ENCODE measurements around the gene MYBPC1. TPM values are rescaled to one million over a fixed set of nuclear protein-coding genes. Genes with fewer than 3 reads are reported as not detected.
"Not testable (repeated sequence)": the region's sequence is repeated elsewhere in the genome, so short reads cannot be mapped to it uniquely, and the experiment has no call there.

MYBPC1 gene
- total and polyA plus RNA-seq, 2 experiments from 2014 or later = 0.18 TPM; not detected in 1

DNA sequence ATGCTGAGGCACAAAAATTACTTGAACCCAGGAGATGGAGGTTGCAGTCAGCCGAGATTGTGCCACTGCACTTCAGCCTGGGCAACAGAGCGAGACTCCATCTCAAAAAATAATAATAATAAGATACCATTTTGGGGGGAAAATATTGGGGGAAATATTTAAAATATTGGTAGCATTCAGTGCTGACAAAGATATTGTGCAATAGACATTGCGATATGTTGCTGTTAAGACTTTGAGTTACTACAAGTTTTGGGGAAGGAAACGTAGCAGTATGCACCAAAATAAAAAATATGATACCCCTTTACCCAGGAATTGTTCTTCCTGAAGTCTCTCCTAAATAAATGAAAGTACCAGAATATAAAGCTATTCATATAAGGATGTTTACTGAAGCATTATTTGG is 37.7 kb upstream of the MYBPC1 start (continued):
- TF ChIP-seq, protein P1, sequence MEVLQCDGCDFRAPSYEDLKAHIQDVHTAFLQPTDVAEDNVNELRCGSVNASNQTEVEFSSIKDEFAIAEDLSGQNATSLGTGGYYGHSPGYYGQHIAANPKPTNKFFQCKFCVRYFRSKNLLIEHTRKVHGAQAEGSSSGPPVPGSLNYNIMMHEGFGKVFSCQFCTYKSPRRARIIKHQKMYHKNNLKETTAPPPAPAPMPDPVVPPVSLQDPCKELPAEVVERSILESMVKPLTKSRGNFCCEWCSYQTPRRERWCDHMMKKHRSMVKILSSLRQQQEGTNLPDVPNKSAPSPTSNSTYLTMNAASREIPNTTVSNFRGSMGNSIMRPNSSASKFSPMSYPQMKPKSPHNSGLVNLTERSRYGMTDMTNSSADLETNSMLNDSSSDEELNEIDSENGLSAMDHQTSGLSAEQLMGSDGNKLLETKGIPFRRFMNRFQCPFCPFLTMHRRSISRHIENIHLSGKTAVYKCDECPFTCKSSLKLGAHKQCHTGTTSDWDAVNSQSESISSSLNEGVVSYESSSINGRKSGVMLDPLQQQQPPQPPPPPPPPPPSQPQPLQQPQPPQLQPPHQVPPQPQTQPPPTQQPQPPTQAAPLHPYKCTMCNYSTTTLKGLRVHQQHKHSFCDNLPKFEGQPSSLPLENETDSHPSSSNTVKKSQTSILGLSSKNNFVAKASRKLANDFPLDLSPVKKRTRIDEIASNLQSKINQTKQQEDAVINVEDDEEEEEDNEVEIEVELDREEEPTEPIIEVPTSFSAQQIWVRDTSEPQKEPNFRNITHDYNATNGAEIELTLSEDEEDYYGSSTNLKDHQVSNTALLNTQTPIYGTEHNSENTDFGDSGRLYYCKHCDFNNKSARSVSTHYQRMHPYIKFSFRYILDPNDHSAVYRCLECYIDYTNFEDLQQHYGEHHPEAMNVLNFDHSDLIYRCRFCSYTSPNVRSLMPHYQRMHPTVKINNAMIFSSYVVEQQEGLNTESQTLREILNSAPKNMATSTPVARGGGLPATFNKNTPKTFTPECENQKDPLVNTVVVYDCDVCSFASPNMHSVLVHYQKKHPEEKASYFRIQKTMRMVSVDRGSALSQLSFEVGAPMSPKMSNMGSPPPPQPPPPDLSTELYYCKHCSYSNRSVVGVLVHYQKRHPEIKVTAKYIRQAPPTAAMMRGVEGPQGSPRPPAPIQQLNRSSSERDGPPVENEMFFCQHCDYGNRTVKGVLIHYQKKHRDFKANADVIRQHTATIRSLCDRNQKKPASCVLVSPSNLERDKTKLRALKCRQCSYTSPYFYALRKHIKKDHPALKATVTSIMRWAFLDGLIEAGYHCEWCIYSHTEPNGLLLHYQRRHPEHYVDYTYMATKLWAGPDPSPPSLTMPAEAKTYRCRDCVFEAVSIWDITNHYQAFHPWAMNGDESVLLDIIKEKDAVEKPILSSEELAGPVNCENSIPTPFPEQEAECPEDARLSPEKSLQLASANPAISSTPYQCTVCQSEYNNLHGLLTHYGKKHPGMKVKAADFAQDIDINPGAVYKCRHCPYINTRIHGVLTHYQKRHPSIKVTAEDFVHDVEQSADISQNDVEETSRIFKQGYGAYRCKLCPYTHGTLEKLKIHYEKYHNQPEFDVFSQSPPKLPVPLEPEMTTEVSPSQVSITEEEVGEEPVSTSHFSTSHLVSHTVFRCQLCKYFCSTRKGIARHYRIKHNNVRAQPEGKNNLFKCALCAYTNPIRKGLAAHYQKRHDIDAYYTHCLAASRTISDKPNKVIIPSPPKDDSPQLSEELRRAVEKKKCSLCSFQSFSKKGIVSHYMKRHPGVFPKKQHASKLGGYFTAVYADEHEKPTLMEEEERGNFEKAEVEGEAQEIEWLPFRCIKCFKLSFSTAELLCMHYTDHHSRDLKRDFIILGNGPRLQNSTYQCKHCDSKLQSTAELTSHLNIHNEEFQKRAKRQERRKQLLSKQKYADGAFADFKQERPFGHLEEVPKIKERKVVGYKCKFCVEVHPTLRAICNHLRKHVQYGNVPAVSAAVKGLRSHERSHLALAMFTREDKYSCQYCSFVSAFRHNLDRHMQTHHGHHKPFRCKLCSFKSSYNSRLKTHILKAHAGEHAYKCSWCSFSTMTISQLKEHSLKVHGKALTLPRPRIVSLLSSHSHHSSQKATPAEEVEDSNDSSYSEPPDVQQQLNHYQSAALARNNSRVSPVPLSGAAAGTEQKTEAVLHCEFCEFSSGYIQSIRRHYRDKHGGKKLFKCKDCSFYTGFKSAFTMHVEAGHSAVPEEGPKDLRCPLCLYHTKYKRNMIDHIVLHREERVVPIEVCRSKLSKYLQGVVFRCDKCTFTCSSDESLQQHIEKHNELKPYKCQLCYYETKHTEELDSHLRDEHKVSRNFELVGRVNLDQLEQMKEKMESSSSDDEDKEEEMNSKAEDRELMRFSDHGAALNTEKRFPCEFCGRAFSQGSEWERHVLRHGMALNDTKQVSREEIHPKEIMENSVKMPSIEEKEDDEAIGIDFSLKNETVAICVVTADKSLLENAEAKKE (CRISPR knock-in tag; IDR thresholded peaks at IDR 0.05) = no peak
- TF ChIP-seq POLR2AphosphoS5 (IDR thresholded peaks at IDR 0.05; ENCODE audit: low read depth) = no peak

DNA sequence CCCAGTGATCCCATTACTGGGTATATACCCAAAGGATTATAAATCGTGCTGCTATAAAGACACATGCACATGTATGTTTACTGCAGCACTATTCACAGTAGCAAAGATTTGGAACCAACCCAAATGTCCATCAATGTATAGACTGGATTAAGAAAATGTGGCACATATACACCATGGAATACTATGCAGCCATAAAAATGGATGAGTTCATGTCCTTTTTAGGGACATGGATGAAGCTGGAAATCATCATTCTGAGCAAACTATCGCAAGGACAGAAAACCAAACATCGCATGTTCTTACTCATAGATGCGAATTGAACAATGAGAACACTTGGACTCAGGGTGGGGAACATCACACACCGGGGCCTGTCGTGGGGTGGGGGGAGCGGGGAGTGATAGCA is 36.0 kb upstream of the MYBPC1 start:
- H3K4me3 ChIP-seq; H3F3A ChIP-seq (replicated peaks; ENCODE audit: low read depth); ATAC-seq; H3K9me2 ChIP-seq (ENCODE audit: insufficient read depth); H3K79me2 ChIP-seq (replicated peaks; ENCODE audit: insufficient read depth); H3K36me3 Mint-ChIP-seq (ENCODE audit: low read depth); H3K36me3 ChIP-seq (ENCODE audit: insufficient read depth); H3K27me3 Mint-ChIP-seq (ENCODE audit: insufficient read depth, low read depth, poor library complexity); H3K27ac ChIP-seq (ENCODE audit: low read depth); H4K20me1 ChIP-seq (replicated peaks; ENCODE audit: insufficient read depth); H3K4me1 ChIP-seq (ENCODE audit: insufficient read depth); H3K27me3 ChIP-seq (ENCODE audit: insufficient read depth); H3K4me3 Mint-ChIP-seq; H3K27ac Mint-ChIP-seq; H3K9me3 Mint-ChIP-seq; H2AFZ ChIP-seq; H3K4me2 ChIP-seq; DNase-seq (ENCODE audit: low spot score): not testable (repeated sequence)
- peaks cover 12% of the 10 kb centered on the region for H3K4me1 Mint-ChIP-seq

DNA sequence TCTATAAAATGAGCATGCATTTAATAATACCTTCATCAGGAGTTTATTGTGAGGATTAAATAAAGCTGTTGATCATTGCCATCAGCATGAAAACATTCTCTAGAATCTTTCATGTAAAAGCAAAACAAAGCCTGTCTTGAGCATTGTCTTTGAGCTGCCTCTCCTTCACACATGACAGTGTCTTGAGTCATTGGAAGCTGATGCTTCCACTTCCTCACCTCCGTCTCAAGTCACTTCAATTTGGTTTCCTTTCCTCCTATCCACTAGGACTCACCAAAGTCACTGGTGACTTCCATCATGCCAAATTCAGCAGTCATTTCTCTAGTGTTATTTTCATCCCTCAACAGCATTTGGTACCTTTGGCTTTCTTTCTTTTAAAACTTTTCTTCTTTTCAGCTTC is 31.6 kb upstream of the MYBPC1 start:
- Mint-ChIP-seq H3K27me3 (ENCODE audit: insufficient read depth, low read depth, poor library complexity) (peaks cover 10% of the 10 kb centered on the region), H3K9me3 (peaks cover 5% of the 10 kb centered on the region; the same call in 2 of the 3 replicates), H3K27ac (no peak overlapping the region), H3K4me1 (peaks cover 45% of the 10 kb centered on the region), H3K4me3 (no peak overlapping the region), H3K36me3 (ENCODE audit: low read depth) (no peaks in the 10 kb centered on the region)
- ATAC-seq = no peak
- no peaks in the 10 kb centered on the region for H3F3A ChIP-seq (replicated peaks; ENCODE audit: low read depth)
- H2AFZ ChIP-seq = 0 out of 2 replicates have a peak overlapping the region, but pooled peaks have one; percentile 34
- H3K4me2 ChIP-seq = no peak overlapping the region
- no peaks in the 10 kb centered on the region for H3K36me3 ChIP-seq (ENCODE audit: insufficient read depth)
- H3K4me3 ChIP-seq = no peak overlapping the region
- peaks cover 23% of the 10 kb centered on the region for H3K4me1 ChIP-seq (ENCODE audit: insufficient read depth)
- H3K27ac ChIP-seq (ENCODE audit: low read depth) = no peak overlapping the region
- H3K9me2 ChIP-seq (ENCODE audit: insufficient read depth) = no peaks in the 10 kb centered on the region
- H3K27me3 ChIP-seq (ENCODE audit: insufficient read depth) = no peaks in the 10 kb centered on the region
- no peak for DNase-seq (ENCODE audit: low spot score)
- no peaks in the 10 kb centered on the region for H3K79me2 ChIP-seq (replicated peaks; ENCODE audit: insufficient read depth)
- H4K20me1 ChIP-seq (replicated peaks; ENCODE audit: insufficient read depth) = no peaks in the 10 kb centered on the region
- TF ChIP-seq POLR2AphosphoS5 (IDR thresholded peaks at IDR 0.05; ENCODE audit: low read depth) = no peak
- TF ChIP-seq CREB1 (CRISPR knock-in tag; IDR thresholded peaks at IDR 0.05; ENCODE audit: low read depth) = no peak
- TF ChIP-seq ZNF114 (CRISPR knock-in tag; IDR thresholded peaks at IDR 0.05) = no peak
- no peak for TF ChIP-seq ZNF331 (CRISPR knock-in tag; IDR thresholded peaks at IDR 0.05; ENCODE audit: low read depth)
- TF ChIP-seq, protein P2, sequence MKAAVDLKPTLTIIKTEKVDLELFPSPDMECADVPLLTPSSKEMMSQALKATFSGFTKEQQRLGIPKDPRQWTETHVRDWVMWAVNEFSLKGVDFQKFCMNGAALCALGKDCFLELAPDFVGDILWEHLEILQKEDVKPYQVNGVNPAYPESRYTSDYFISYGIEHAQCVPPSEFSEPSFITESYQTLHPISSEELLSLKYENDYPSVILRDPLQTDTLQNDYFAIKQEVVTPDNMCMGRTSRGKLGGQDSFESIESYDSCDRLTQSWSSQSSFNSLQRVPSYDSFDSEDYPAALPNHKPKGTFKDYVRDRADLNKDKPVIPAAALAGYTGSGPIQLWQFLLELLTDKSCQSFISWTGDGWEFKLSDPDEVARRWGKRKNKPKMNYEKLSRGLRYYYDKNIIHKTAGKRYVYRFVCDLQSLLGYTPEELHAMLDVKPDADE (IDR thresholded peaks at IDR 0.05) = no peak
- TF ChIP-seq EZH2 (IDR thresholded peaks at IDR 0.05; ENCODE audit: low read depth, unreplicated experiment) = no peak
- TF ChIP-seq, protein P3, sequence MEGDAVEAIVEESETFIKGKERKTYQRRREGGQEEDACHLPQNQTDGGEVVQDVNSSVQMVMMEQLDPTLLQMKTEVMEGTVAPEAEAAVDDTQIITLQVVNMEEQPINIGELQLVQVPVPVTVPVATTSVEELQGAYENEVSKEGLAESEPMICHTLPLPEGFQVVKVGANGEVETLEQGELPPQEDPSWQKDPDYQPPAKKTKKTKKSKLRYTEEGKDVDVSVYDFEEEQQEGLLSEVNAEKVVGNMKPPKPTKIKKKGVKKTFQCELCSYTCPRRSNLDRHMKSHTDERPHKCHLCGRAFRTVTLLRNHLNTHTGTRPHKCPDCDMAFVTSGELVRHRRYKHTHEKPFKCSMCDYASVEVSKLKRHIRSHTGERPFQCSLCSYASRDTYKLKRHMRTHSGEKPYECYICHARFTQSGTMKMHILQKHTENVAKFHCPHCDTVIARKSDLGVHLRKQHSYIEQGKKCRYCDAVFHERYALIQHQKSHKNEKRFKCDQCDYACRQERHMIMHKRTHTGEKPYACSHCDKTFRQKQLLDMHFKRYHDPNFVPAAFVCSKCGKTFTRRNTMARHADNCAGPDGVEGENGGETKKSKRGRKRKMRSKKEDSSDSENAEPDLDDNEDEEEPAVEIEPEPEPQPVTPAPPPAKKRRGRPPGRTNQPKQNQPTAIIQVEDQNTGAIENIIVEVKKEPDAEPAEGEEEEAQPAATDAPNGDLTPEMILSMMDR (conservative IDR thresholded peaks at IDR 0.05; ENCODE audit: low read depth in 2 of 2) = no peak
- no peak for TF ChIP-seq NANOG (IDR thresholded peaks at IDR 0.05; ENCODE audit: borderline replicate concordance)
- no peak for TF ChIP-seq STAT1 (IDR thresholded peaks at IDR 0.05; ENCODE audit: unreplicated experiment)

All from GM23338 (cell line).